ENCODE data around the gene PBX3. TPM values are rescaled to one million over a fixed set of nuclear protein-coding genes. Genes with fewer than 3 reads are reported as not detected.

The PBX3 gene
- total RNA-seq, 4 donors from 2014 or later = 14.1 to 31.1 (median 21.6) TPM

- DNase-seq (ENCODE audit: low spot score in 2 of 2) = no peak
- intact Hi-C loops (cut with DNase I; ENCODE audit: low total_unique reads) = no loop called here
- H3K4me3 ChIP-seq (ENCODE audit: low read depth, poor library complexity, severe bottlenecking) = no peak overlapping the region
- no peak for TF ChIP-seq CTCF (IDR thresholded peaks at IDR 0.05)
- no peak for TF ChIP-seq POLR2A (IDR thresholded peaks at IDR 0.05)
These were observed 133.9 kb downstream of the PBX3 start for GRCh38 chr9:125881042-125881441.

GRCh38 chr9:125883565-125884217 lies 136.5 kb downstream of the PBX3 start:
- intact Hi-C loops (cut with DNase I; ENCODE audit: low total_unique reads) = no loop called here

DNA sequence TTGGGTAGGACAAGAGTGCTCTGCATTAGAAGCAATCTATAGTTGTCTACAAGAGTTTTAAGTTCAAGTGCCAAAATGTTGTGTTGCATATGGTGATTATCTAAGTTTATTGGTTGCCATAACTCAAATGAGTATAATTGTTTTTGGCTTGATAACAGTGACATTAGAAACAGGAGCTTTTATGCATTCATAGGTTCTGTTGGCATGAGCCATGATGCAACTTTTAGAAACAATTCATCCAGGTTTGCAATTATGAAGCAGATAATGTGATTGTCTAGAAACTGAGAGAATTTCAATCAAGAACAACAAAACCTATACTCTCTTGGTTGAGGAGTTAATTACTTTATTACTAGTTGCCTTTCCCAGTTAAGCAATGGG lies 137.0 kb downstream of the PBX3 start:
- intact Hi-C loops (cut with DNase I; ENCODE audit: low total_unique reads) = no loop called here

More at GRCh38 chr9:125883565-125884217, 136.5 kb downstream of the PBX3 start:
- H3K4me3 ChIP-seq (ENCODE audit: low read depth, poor library complexity, severe bottlenecking) = no peak overlapping the region
- TF ChIP-seq POLR2A (IDR thresholded peaks at IDR 0.05) = no peak
- no peak for TF ChIP-seq CTCF (IDR thresholded peaks at IDR 0.05)
- DNase-seq (ENCODE audit: low spot score in 2 of 2) = no peak
- 68 to 70% methylated on average over 6 of the region's 6 CpGs for WGBS, 2 donors

DNA sequence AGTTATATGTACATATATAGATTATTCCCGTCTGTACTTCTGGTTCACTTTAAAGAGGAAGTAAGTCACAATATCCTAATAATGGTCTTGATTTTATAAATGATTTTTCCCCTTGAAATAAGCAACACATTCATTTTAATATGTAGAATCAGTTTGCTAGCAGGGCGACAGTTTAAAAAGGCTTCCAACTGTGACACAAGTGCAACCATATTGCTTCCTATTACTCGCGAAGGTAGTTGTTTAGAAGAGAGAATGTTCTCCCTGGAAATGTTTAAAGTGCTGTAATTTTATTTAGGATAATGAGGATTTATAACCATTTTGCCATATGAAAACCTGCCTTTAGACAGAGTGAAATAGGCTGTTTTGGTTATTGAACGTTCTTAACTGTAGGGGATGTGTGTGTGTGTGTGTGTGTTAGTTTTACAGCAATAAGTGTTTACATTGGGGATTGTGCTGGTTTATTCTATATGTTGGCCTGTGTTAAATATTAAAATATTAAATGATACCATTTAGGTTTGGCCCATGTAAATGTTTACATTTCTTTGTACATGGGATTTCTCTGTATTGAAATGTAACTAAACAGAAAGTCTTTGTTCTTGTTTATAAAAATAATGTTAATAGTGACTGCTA lies 138.3 kb downstream of the PBX3 start:
- 92 to 93% methylated on average over 5 of the region's 5 CpGs for WGBS, 2 donors
- no peak for DNase-seq (ENCODE audit: low spot score in 2 of 2)
- no peak overlapping the region for H3K4me3 ChIP-seq (ENCODE audit: low read depth, poor library complexity, severe bottlenecking)
- TF ChIP-seq CTCF (IDR thresholded peaks at IDR 0.05) (no peak), POLR2A (IDR thresholded peaks at IDR 0.05) (no peak)
- intact Hi-C loops (cut with DNase I; ENCODE audit: low total_unique reads) = no loop called here

More for the DNA sequence above, 137.0 kb downstream of the PBX3 start:
- no peak for DNase-seq (ENCODE audit: low spot score in 2 of 2)
- TF ChIP-seq CTCF (IDR thresholded peaks at IDR 0.05) (no peak), POLR2A (IDR thresholded peaks at IDR 0.05) (no peak)
- no peak overlapping the region for H3K4me3 ChIP-seq (ENCODE audit: low read depth, poor library complexity, severe bottlenecking)

GRCh38 chr9:125886365-125886764 lies 139.2 kb downstream of the PBX3 start:
- WGBS, 2 donors = 56 to 62% methylated on average over 3 of the region's 3 CpGs

More at GRCh38 chr9:125886365-125886764, 139.2 kb downstream of the PBX3 start:
- DNase-seq (ENCODE audit: low spot score in 2 of 2) = no peak
- intact Hi-C loops (cut with DNase I; ENCODE audit: low total_unique reads) = no loop called here
- TF ChIP-seq CTCF (IDR thresholded peaks at IDR 0.05) (no peak), POLR2A (IDR thresholded peaks at IDR 0.05) (no peak)
- H3K4me3 ChIP-seq (ENCODE audit: low read depth, poor library complexity, severe bottlenecking) = no peak overlapping the region

Measured in lower leg skin (tissue), 4 donors.